ENCODE measurements around the gene RALGAPA2. TPM values are rescaled to one million over a fixed set of nuclear protein-coding genes. Genes with fewer than 3 reads are reported as not detected.

Gene RALGAPA2
- total and polyA plus RNA-seq, 2 experiments from 2014 or later = 13.1 to 43.4 TPM

DNA sequence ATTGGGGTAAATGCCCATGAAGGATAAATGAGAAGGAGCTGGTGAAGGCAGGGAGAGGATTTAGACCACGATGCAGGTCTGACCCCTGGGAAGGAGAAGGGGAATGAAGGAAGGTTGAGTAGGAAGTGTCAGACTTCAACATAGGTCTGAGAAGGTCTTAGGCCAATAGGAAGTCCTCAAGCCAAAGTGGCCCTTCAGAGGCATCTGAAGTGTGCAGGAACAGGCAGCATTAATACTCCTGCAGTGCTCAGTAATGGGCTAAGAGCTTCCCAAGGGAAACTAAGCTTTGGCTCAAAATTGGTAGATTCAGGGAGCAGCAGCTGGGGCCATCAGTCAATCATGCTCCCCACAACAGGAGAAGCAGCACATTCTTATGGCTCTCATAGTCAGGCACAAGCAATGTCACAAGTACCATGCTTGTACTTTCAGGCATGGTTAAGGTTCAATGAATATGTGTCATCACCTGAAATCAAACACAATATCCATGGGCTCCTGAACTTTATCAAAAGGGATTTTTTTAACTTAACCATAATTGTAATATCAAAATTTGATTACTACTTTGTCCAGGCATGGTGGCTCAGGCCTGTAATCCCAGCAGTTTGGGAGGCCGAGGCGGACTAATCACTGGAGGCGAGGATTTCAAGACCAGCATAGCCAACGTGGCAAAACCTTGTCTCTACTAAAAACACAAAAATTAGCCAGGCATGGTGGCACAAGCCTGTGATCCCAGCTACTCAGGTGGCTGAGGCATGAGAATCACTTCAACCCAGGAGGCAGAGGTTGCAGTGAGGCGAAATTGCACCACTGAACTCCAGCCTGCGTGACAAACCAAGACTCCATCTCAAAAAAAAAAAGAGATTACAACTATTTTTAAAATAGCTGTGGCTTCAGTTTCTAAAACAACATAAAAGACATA is 9.9 kb downstream of the RALGAPA2 start (continued):
- TF ChIP-seq CREB1 (CRISPR knock-in tag; IDR thresholded peaks at IDR 0.05; ENCODE audit: low read depth) (no peak), EZH2phosphoT487 (IDR thresholded peaks at IDR 0.05; ENCODE audit: unreplicated experiment) (no peak)

- peaks cover 2% of the 10 kb centered on the region for H3K27me3 Mint-ChIP-seq (ENCODE audit: insufficient read depth, low read depth, poor library complexity)
- Histone ChIP-seq H3K79me2 (replicated peaks; ENCODE audit: insufficient read depth) (peaks cover 91% of the 10 kb centered on the region), H2AFZ (no peak overlapping the region)
- no peak for TF ChIP-seq JUNB (IDR thresholded peaks at IDR 0.05; ENCODE audit: unreplicated experiment)
- no peak for TF ChIP-seq ZNF114 (CRISPR knock-in tag; IDR thresholded peaks at IDR 0.05)
- TF ChIP-seq ZNF462 (CRISPR knock-in tag; IDR thresholded peaks at IDR 0.05) = no peak
- no peak for TF ChIP-seq POLR2AphosphoS5 (IDR thresholded peaks at IDR 0.05; ENCODE audit: low read depth)
- no peak for TF ChIP-seq ZNF331 (CRISPR knock-in tag; IDR thresholded peaks at IDR 0.05; ENCODE audit: low read depth)
- TF ChIP-seq REST (IDR thresholded peaks at IDR 0.05; ENCODE audit: unreplicated experiment) = no peak
- no peak for TF ChIP-seq STAT1 (IDR thresholded peaks at IDR 0.05; ENCODE audit: unreplicated experiment)
- TF ChIP-seq EZH2phosphoT487 (IDR thresholded peaks at IDR 0.05; ENCODE audit: unreplicated experiment) = no peak
- TF ChIP-seq NANOG (IDR thresholded peaks at IDR 0.05; ENCODE audit: borderline replicate concordance) = no peak
- no peak for TF ChIP-seq CREB1 (CRISPR knock-in tag; IDR thresholded peaks at IDR 0.05; ENCODE audit: low read depth)
- no peak for TF ChIP-seq EZH2 (IDR thresholded peaks at IDR 0.05; ENCODE audit: low read depth, unreplicated experiment)
- TF ChIP-seq, protein P1, sequence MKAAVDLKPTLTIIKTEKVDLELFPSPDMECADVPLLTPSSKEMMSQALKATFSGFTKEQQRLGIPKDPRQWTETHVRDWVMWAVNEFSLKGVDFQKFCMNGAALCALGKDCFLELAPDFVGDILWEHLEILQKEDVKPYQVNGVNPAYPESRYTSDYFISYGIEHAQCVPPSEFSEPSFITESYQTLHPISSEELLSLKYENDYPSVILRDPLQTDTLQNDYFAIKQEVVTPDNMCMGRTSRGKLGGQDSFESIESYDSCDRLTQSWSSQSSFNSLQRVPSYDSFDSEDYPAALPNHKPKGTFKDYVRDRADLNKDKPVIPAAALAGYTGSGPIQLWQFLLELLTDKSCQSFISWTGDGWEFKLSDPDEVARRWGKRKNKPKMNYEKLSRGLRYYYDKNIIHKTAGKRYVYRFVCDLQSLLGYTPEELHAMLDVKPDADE (IDR thresholded peaks at IDR 0.05) = no peak
These were observed 12.5 kb downstream of the RALGAPA2 start for GRCh38 chr20:20699917-20700316.

More at GRCh38 chr20:20699917-20700316, 12.5 kb downstream of the RALGAPA2 start:
- no peaks in the 10 kb centered on the region for H3K36me3 Mint-ChIP-seq (ENCODE audit: low read depth)
- Histone ChIP-seq H4K20me1 (replicated peaks; ENCODE audit: insufficient read depth) (peaks cover 21% of the 10 kb centered on the region), H3K4me1 (ENCODE audit: insufficient read depth) (no peaks in the 10 kb centered on the region), H3K4me2 (no peak overlapping the region), H3F3A (replicated peaks; ENCODE audit: low read depth) (no peaks in the 10 kb centered on the region), H3K27ac (ENCODE audit: low read depth) (no peak overlapping the region), H3K9me2 (ENCODE audit: insufficient read depth) (no peaks in the 10 kb centered on the region), H3K36me3 (ENCODE audit: insufficient read depth) (no peaks in the 10 kb centered on the region), H3K27me3 (ENCODE audit: insufficient read depth) (no peaks in the 10 kb centered on the region), H3K4me3 (no peak overlapping the region)
- H3K4me1 Mint-ChIP-seq = no peaks in the 10 kb centered on the region
- no peak overlapping the region for H3K27ac Mint-ChIP-seq
- H3K4me3 Mint-ChIP-seq = no peak overlapping the region
- no peaks in the 10 kb centered on the region for H3K9me3 Mint-ChIP-seq
- DNase-seq (ENCODE audit: low spot score) (no peak), ATAC-seq (no peak)
